NCI-H2196 (cell line): Measurements from ENCODE around the gene GAPVD1.
"Not testable (repeated sequence)": the region's sequence is repeated elsewhere in the genome, so short reads cannot be mapped to it uniquely, and the experiment has no call there.

Experiments
- DNase-seq: peaks from one replicate; lab custom pipeline; 2025; ENCODE audit not compliant: unreplicated experiment; lab: John Stamatoyannopoulos, UW

Gene GAPVD1

GRCh38 chr9:125297917-125298316, 36.3 kb downstream of the GAPVD1 start:
- DNase-seq, result no peak

- DNase-seq, result no peak
Observed at GRCh38 chr9:125302241-125302640, 40.6 kb downstream of the GAPVD1 start.

GRCh38 chr9:125304273-125304672, 42.6 kb downstream of the GAPVD1 start:
- no peak for DNase-seq

GRCh38 chr9:125312411-125312810, 50.8 kb downstream of the GAPVD1 start:
- no peak for DNase-seq

GRCh38 chr9:125316359-125316758, 54.7 kb downstream of the GAPVD1 start:
- DNase-seq, result not testable (repeated sequence)

GRCh38 chr9:125317704-125318103, 56.1 kb downstream of the GAPVD1 start:
- DNase-seq, result no peak

- no peak for DNase-seq
Observed at GRCh38 chr9:125321496-125321895, 59.9 kb downstream of the GAPVD1 start.

- DNase-seq, result no peak
Observed at GRCh38 chr9:125323615-125324014, 62.0 kb downstream of the GAPVD1 start.

GRCh38 chr9:125325826-125326225, 64.2 kb downstream of the GAPVD1 start:
- no peak for DNase-seq

GRCh38 chr9:125329978-125330377, 68.4 kb downstream of the GAPVD1 start:
- DNase-seq, result no peak

GRCh38 chr9:125330587-125330986, 69.0 kb downstream of the GAPVD1 start:
- DNase-seq, result no peak

- DNase-seq, result no peak
Observed at GRCh38 chr9:125332527-125332926, 70.9 kb downstream of the GAPVD1 start.

- DNase-seq, result no peak
Observed at GRCh38 chr9:125337236-125337635, 75.6 kb downstream of the GAPVD1 start.

GRCh38 chr9:125338929-125339328, 77.3 kb downstream of the GAPVD1 start:
- no peak for DNase-seq

- peak; percentile 11 for DNase-seq
Observed at GRCh38 chr9:125341566-125341965, 79.9 kb downstream of the GAPVD1 start.

GRCh38 chr9:125343518-125344275, 82.1 kb downstream of the GAPVD1 start:
- DNase-seq, result no peak

GRCh38 chr9:125346080-125346732, 84.6 kb downstream of the GAPVD1 start:
- DNase-seq, result no peak

GRCh38 chr9:125355601-125356000, 94.0 kb downstream of the GAPVD1 start:
- no peak for DNase-seq

GRCh38 chr9:125356032-125356431, 94.4 kb downstream of the GAPVD1 start:
- no peak for DNase-seq

- no peak for DNase-seq
Observed at GRCh38 chr9:125359011-125359410, 97.4 kb downstream of the GAPVD1 start.

- no peak for DNase-seq
Observed at GRCh38 chr9:125360601-125361000, 99.0 kb downstream of the GAPVD1 start.

- no peak for DNase-seq
Observed at GRCh38 chr9:125361837-125362531, 100.4 kb downstream of the GAPVD1 start.
